HL-60 (cell line): Measurements from ENCODE around the gene EIF3K.

Experiments
- DNase-seq, 2 experiments: peaks; one replicate each; pipeline ENCODE4 v3.0.0-alpha.2; 2010 to 2020; ENCODE audit warnings: low read depth in 1 of 2, low spot score in 1 of 2
- H3K27ac ChIP-seq: fragments of 250-450 bp; sonication (Bioruptor Pico); replicated peaks from 2 replicates; pipeline ENCODE4 v1.5.1; 2020; ENCODE audit warnings: mild to moderate bottlenecking, moderate library complexity
- H3K27me3 ChIP-seq: fragments of 250-450 bp; sonication (Bioruptor Pico); 2 replicates; pipeline ENCODE4 v1.5.1; 2021; ENCODE audit warnings: mild to moderate bottlenecking, moderate library complexity; ENCODE audit not compliant: insufficient read depth, poor library complexity, severe bottlenecking
- H3K4me3 ChIP-seq: replicated peaks from 2 replicates; pipeline ENCODE4 v1.5.1; 2011; ENCODE audit warnings: mild to moderate bottlenecking, control low read depth, low read length; ENCODE audit not compliant: insufficient read depth
- CTCF ChIP-seq: IDR thresholded peaks from one replicate; pipeline ENCODE4 v1.5.1; 2011; ENCODE audit warnings: low read length, control low read depth, inconsistent platforms; ENCODE audit not compliant: insufficient read depth
- GABPA ChIP-seq: IDR thresholded peaks from 2 replicates; pipeline ENCODE4 v1.6.1; 2012; ENCODE audit warnings: low read depth
- POLR2AphosphoS5 ChIP-seq: IDR thresholded peaks from 2 replicates; pipeline ENCODE4 v1.6.1; 2012; ENCODE audit warnings: low read depth
- REST ChIP-seq: IDR thresholded peaks from 2 replicates; pipeline ENCODE4 v1.6.1; 2012; ENCODE audit warnings: low read depth; ENCODE audit not compliant: insufficient replicate concordance
- SPI1 ChIP-seq: IDR thresholded peaks from 2 replicates; pipeline ENCODE4 v1.6.1; 2012; ENCODE audit warnings: low read depth, mild to moderate bottlenecking, borderline replicate concordance

EIF3K gene

GRCh38 chr19:38671654-38672053 is 52.7 kb downstream of the EIF3K start:
- Histone ChIP-seq H3K27me3 (no peaks in the 10 kb centered on the region), H3K4me3 (no peak overlapping the region), H3K27ac (peak overlapping the region; percentile 31)
- DNase-seq = no peak
- TF ChIP-seq CTCF (no peak), REST (no peak), GABPA (no peak), POLR2AphosphoS5 (no peak), SPI1 (no peak)

DNA sequence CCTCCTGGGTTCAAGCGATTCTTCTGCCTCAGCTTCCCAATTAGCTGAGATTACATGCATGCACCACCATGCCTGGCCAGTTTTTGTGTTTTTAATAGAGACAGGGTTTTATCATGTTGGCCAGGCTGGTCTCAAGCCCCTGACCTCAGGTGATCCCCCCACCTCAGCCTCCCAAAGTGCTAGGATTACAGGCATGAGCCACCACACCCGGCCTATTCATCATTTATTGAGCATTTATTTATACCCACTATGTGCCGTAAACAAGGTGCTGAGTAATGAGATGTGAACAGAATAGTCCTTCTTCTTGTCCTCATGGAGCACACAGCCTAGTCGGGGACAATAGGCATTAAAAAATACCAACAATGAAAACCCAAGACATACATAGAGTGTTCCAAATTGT is 54.0 kb downstream of the EIF3K start:
- H3K4me3 ChIP-seq = no peak overlapping the region
- no peak overlapping the region for H3K27ac ChIP-seq
- no peak for DNase-seq
- TF ChIP-seq CTCF = no peak
- TF ChIP-seq REST = no peak
- no peak for TF ChIP-seq SPI1
- H3K27me3 ChIP-seq = no peaks in the 10 kb centered on the region

- Histone ChIP-seq H3K27me3 (no peaks in the 10 kb centered on the region), H3K27ac (no peak overlapping the region), H3K4me3 (no peak overlapping the region)
- no peak for DNase-seq
- TF ChIP-seq GABPA = no peak
- TF ChIP-seq REST = no peak
- no peak for TF ChIP-seq POLR2AphosphoS5
- TF ChIP-seq SPI1 = no peak
- no peak for TF ChIP-seq CTCF
Measured at GRCh38 chr19:38674388-38675171, 55.6 kb downstream of the EIF3K start.
